Calu3 (cell line): Measurements from ENCODE around the gene RAPGEF5. TPM values are rescaled to one million over a fixed set of nuclear protein-coding genes. Genes with fewer than 3 reads are reported as not detected.

ENCODE experiments used
- BruUV-seq: library from RNA; stranded (reverse); fragments of 400-500 nt; replicated peaks from 2 replicates; lab custom pipeline; 2021; lab: Mats Ljungman, UMichigan
- CTCF ChIA-PET: fragments of 300-600 bp; sonication (Branson Sonifier 250); formaldehyde crosslinking; loops from one replicate; lab custom pipeline; 2022; ENCODE audit warnings: antibody characterized with exemption; lab: Charles Lee
- DNase-seq: peaks from one replicate; pipeline ENCODE4 v3.0.0; 2022
- H3K27ac Mint-ChIP-seq: one replicate; pipeline ENCODE4 v1.8.0; 2022; ENCODE audit warnings: mixed read lengths; ENCODE audit not compliant: unreplicated experiment
- H3K27me3 Mint-ChIP-seq: one replicate; pipeline ENCODE4 v1.8.0; 2022; ENCODE audit warnings: mixed read lengths; ENCODE audit not compliant: unreplicated experiment
- H3K36me3 Mint-ChIP-seq: one replicate; pipeline ENCODE4 v1.8.0; 2022; ENCODE audit warnings: mild to moderate bottlenecking, moderate library complexity, mixed read lengths; ENCODE audit not compliant: insufficient read depth, unreplicated experiment
- H3K4me1 Mint-ChIP-seq: one replicate; pipeline ENCODE4 v1.8.0; 2022; ENCODE audit warnings: mild to moderate bottlenecking, low read depth, mixed read lengths; ENCODE audit not compliant: unreplicated experiment
- H3K4me3 Mint-ChIP-seq: one replicate; pipeline ENCODE4 v1.8.0; 2022; ENCODE audit warnings: mild to moderate bottlenecking, low read depth, moderate library complexity, mixed read lengths; ENCODE audit not compliant: unreplicated experiment
- H3K9me3 Mint-ChIP-seq: one replicate; pipeline ENCODE4 v1.8.0; 2022; ENCODE audit warnings: low read depth, mixed read lengths; ENCODE audit not compliant: unreplicated experiment
- CTCF ChIP-seq: fragments of 200-600 bp; IDR thresholded peaks from one replicate; pipeline ENCODE4 v1.8.0; 2022; ENCODE audit warnings: antibody characterized with exemption; ENCODE audit not compliant: unreplicated experiment
- intact Hi-C: fragments of 100-400 bp; cut with micrococcal nuclease; formaldehyde crosslinking; loops from one replicate; pipeline ENCODE4 v1.10.0; 2022; ENCODE audit not compliant: unreplicated experiment
- total RNA-seq: library from RNA; stranded (reverse); gene quantifications from 2 replicates; pipeline ENCODE4 v1.2.3, GENCODE V29; 2022

Gene RAPGEF5
- total RNA-seq, 1 experiment from 2014 or later: 108 TPM

- Mint-ChIP-seq H3K36me3 (peaks cover 26% of the 10 kb centered on the region), H3K4me3 (no peak overlapping the region), H3K27me3 (no peaks in the 10 kb centered on the region), H3K27ac (no peak overlapping the region), H3K9me3 (no peaks in the 10 kb centered on the region), H3K4me1 (no peaks in the 10 kb centered on the region)
- CTCF ChIA-PET: no interaction called here
- intact Hi-C loops: no loop called here
- no peak for TF ChIP-seq CTCF
- no peak for DNase-seq
- no TSS peak for BruUV-seq
These were observed 239.7 kb downstream of the RAPGEF5 start for GRCh38 chr7:22117222-22117621.

- intact Hi-C loops: no loop called here
These were observed 240.4 kb downstream of the RAPGEF5 start for GRCh38 chr7:22116451-22117030.

GRCh38 chr7:22115689-22116088, 241.3 kb downstream of the RAPGEF5 start:
- peaks cover 18% of the 10 kb centered on the region for H3K36me3 Mint-ChIP-seq
- no peak for DNase-seq
- no peaks in the 10 kb centered on the region for H3K9me3 Mint-ChIP-seq
- TF ChIP-seq CTCF: no peak
- CTCF ChIA-PET: no interaction called here
- no peak overlapping the region for H3K27ac Mint-ChIP-seq
- no TSS peak for BruUV-seq
- H3K27me3 Mint-ChIP-seq: no peaks in the 10 kb centered on the region
- H3K4me1 Mint-ChIP-seq: peaks cover under 1% of the 10 kb centered on the region
- intact Hi-C loops: no loop called here
- H3K4me3 Mint-ChIP-seq: no peak overlapping the region

More at GRCh38 chr7:22116451-22117030, 240.4 kb downstream of the RAPGEF5 start:
- Mint-ChIP-seq H3K36me3 (peaks cover 21% of the 10 kb centered on the region), H3K9me3 (no peaks in the 10 kb centered on the region), H3K27ac (no peak overlapping the region), H3K4me3 (no peak overlapping the region), H3K27me3 (no peaks in the 10 kb centered on the region), H3K4me1 (no peaks in the 10 kb centered on the region)
- DNase-seq: no peak
- no peak for TF ChIP-seq CTCF
- no TSS peak for BruUV-seq
- CTCF ChIA-PET: no interaction called here

GRCh38 chr7:22114440-22114981, 242.4 kb downstream of the RAPGEF5 start:
- CTCF ChIA-PET: no interaction called here

More at GRCh38 chr7:22114440-22114981, 242.4 kb downstream of the RAPGEF5 start:
- peaks cover 17% of the 10 kb centered on the region for H3K36me3 Mint-ChIP-seq
- no peak overlapping the region for H3K27ac Mint-ChIP-seq
- H3K27me3 Mint-ChIP-seq: no peaks in the 10 kb centered on the region
- H3K4me1 Mint-ChIP-seq: peaks cover 10% of the 10 kb centered on the region
- H3K9me3 Mint-ChIP-seq: no peaks in the 10 kb centered on the region
- intact Hi-C loops: no loop called here
- no TSS peak for BruUV-seq
- H3K4me3 Mint-ChIP-seq: no peak overlapping the region
- no peak for DNase-seq
- no peak for TF ChIP-seq CTCF
